GM18507 (cell line): ENCODE data around the gene LIMS3.
A peak's percentile ranks its signal among the peaks of the same experiment; 100 is the strongest.
"Not testable (repeated sequence)": the region's sequence is repeated elsewhere in the genome, so short reads cannot be mapped to it uniquely, and the experiment has no call there.

Experiments used
- DNase-seq: peaks from one replicate; pipeline ENCODE4 v3.0.0; 2011; ENCODE audit warnings: low read depth; ENCODE audit not compliant: insufficient read length; ENCODE audit errors: extremely low spot score
- FAIRE-seq: peaks from 2 replicates; lab custom pipeline; 2011; peaks lifted over from hg19 to GRCh38; lab: Jason Lieb, UNC

The LIMS3 gene

GRCh38 chr2:109898462-109899336, at the start of gene LIMS3:
LIMS3 (plus strand) TSS chr2:109898688; CDS start chr2:109898729, 41 bp downstream.
- not testable (repeated sequence) for DNase-seq, FAIRE-seq

DNA sequence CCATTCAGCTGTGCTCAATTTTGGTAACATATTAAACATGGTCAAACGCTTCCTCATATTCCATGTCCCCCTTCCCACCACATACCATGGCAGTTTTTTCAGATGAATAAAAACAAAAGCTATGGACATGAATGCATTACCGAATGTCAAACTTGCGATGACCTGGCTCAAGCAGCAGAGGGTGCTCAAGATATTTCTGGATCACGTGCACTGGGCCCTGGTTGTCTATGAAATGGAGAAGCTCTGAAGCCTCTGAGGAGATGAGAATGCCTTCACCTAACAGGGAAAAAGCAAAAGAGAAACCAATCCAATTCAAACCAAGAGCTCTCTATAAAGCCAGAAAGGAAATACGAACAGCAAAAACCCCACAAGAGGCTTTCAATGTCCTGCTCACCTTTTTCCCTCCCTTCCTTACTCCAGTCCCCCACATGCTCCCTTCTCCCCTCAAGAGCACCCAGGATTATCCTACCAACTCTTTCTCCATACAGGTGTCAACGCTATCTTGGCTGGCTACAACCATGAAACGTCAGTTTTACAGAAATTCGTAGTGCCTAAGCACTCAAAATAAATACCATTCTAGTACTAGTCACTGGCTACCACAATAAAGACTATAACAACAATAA, 27.2 kb upstream of the LIMS3 start:
- DNase-seq = not testable (repeated sequence)
- FAIRE-seq = peak; percentile 67

GRCh38 chr2:109876625-109877024, 21.9 kb upstream of the LIMS3 start:
- not testable (repeated sequence) for DNase-seq, FAIRE-seq

- not testable (repeated sequence) for FAIRE-seq
These were observed 16.4 kb upstream of the LIMS3 start for GRCh38 chr2:109882112-109882511.

DNA sequence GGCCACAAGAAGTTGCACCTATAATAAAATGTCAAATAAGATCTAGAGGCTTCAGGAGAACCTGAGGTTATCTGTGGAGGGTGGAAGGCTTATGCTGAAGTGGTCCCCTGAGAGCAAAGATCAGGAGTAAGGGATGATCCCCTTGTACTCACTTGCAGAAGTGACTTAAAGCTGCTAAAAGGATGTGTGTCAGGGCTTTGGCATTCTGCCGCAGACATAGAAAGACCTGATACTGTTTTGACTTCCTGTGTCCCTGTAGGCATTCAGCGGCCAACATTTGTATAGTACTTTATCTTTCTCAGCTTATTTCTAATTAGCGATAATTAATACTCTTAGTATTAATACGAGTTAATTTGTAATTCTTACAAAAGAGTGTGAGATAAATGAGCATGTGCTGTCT, 10.1 kb upstream of the LIMS3 start:
- FAIRE-seq, DNase-seq: not testable (repeated sequence)

More at GRCh38 chr2:109882112-109882511, 16.4 kb upstream of the LIMS3 start:
- DNase-seq = not testable (repeated sequence)

DNA sequence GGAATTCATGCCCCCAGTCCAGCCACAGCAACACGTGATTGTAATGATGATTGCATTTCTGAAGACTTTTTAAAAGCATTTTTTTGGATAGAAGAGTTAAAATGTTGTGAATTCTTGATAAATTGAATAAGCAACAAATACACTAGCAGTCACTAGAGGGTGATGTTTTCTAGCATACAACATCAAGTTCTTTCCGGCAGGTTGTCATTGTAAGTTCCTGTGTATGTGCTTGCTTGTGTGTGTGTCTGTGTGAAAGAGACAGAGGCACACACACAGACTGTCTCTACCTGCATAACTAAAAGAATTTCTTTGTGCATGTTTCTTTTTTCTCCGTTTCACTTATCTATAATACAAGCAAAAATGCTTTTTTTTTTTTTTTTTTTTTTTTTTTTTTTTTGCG, 8.6 kb upstream of the LIMS3 start:
- not testable (repeated sequence) for FAIRE-seq, DNase-seq

GRCh38 chr2:109891024-109891423, 7.5 kb upstream of the LIMS3 start:
- FAIRE-seq, DNase-seq: not testable (repeated sequence)

DNA sequence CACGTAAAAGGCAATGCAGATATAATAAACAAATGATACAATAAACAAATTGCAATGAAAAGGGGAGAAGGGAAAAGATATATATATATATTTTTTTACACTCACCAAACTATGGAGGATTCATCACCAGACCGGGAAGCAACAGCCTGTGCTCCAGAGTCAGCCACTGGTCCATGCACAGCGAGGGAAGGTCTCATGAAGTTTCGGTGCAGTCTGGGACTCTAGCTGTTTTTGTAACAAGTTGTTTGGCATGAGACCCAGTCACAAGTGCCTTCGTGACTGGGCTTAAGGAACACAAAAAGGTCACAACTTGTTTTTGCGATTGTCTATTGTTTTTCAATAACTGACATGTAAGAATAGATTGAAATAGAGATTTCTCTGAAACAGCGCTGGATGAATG, 4.8 kb upstream of the LIMS3 start:
- DNase-seq, FAIRE-seq: not testable (repeated sequence)

GRCh38 chr2:109894141-109894540, 4.3 kb upstream of the LIMS3 start:
- not testable (repeated sequence) for FAIRE-seq, DNase-seq

GRCh38 chr2:109895090-109895869, 3.2 kb upstream of the LIMS3 start:
- FAIRE-seq = not testable (repeated sequence)

DNA sequence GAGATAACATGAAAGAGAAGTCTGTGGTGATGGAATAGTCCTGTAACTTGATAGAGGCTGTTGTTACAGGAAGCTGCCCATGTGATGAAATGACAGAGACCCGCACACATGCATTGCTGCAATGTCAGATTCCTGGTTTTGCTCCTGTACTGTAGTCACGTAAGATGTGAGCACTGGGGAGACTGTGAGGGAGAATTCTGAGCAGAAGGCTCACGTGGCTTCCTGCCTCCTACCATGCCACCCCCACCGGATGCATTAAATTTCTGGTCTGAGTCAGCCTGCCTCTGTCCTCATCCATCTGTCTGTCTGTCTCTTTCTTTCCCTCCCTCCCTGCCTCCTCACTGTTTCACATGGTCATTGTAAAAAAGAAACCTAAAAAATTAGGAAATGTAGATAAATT, 2.3 kb upstream of the LIMS3 start:
- FAIRE-seq, DNase-seq: not testable (repeated sequence)

More at GRCh38 chr2:109895090-109895869, 3.2 kb upstream of the LIMS3 start:
- not testable (repeated sequence) for DNase-seq

DNA sequence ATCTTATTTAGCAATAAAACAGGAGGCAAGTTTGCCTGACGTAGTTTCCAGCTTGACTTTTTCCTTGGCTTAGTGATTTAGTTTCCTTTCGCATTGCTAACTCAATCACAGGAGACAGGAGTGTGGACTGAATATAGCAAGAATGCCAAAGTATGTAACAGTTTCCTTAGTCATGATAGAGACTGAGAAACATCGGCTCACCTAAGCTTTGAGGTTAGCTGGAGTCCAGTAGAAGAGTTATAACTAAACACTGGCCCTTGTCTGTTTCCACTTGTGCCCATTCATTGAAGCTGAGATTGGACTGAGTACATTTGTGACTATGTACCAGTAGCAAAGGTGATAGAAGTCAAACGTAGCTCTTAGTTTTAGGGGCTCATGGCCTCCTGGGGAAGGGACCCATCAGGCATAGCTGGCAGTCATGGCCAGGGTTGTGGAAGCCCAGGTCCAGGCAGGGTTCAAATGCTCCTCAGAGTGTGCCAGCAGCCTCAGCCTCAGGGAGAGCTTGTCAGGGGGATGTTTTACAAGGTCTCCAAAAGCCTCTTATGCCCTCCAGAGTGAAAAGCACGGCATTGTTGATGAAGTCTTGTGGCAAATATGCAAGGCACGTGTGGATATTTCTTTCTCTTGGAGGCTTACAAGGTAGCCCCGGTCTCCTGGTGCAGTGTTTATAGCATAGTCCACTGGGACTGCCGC, 573 bp upstream of the LIMS3 start:
- DNase-seq, FAIRE-seq: not testable (repeated sequence)

DNA sequence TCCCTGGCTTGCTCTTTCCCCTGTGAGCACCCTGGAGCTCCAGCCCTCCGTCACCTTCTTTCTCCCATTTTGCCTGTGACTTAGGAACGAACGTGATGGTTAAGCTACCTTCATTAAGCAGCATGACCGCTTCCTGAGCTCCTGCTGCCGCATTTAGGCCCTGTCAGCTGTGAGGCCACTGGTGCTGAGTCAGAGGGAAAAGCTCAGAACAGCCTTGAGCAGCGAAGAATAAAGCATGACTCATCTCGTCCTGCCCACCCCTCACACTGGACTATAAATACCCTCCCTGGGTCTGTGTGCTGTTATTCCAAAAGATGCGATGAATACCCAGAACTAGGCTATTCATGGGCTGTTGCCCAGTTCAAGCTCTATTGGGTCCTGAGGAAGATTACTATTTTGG, 7.3 kb downstream of the LIMS3 start:
- not testable (repeated sequence) for FAIRE-seq

DNA sequence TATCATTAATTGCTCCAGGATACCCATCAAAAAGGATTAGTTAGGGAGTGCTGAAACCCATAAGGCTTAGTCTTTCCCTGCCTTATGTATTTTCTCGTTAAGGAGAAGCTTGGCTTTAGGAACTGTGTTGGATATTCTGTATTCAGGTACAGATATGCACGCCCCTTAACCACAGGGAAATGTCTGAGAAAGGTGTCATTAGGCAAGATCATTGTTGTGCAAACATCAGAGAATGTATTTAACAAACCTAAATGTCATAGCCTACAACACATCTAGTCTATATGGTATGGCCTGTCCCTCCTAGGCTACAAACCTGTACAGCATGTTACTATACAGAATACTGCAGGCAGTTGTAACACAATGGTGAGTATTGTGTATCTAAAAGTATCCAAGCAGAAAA, 10.1 kb downstream of the LIMS3 start:
- DNase-seq, FAIRE-seq: not testable (repeated sequence)

More for the DNA sequence above, 7.3 kb downstream of the LIMS3 start:
- DNase-seq = not testable (repeated sequence)

- not testable (repeated sequence) for FAIRE-seq, DNase-seq
These were observed 12.3 kb downstream of the LIMS3 start for GRCh38 chr2:109910789-109911188.

DNA sequence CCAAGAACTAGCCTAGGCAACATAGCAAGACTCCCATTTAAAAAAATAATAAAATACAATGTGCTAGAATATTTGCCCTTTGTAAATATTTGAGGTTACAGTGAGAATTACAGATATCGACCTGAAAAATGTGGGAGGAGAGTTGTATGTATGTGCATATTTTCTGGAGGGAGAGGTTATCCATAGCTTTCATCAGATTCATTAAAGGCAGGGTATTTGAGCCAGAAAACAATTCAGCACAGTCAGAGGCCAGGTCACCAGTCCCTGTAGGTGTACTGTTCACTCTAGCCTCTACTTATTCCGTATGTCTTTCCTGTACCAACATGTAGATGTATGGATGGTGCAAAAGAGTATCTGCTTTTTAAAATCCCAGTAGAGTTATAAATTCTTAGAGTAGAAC, 15.4 kb downstream of the LIMS3 start:
- not testable (repeated sequence) for DNase-seq, FAIRE-seq

- FAIRE-seq, DNase-seq: not testable (repeated sequence)
These were observed 16.1 kb downstream of the LIMS3 start for GRCh38 chr2:109914552-109914951.

DNA sequence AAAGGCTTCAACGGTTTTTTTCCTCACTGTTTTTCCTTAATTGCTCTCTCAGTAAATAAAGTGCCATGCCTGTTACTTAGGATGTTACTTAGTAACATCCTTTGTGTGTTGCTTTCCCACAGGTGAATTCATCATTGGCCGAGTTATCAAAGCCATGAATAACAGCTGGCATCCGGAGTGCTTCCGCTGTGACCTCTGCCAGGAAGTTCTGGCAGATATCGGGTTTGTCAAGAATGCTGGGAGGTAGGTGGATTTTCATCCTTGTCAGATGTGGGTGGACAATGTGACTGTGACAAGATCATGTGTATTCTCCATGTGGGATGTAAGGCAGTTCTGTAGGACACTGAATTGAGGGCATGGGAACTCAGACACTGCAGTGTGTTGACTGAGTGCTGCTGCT, 17.3 kb downstream of the LIMS3 start:
- FAIRE-seq, DNase-seq: not testable (repeated sequence)

DNA sequence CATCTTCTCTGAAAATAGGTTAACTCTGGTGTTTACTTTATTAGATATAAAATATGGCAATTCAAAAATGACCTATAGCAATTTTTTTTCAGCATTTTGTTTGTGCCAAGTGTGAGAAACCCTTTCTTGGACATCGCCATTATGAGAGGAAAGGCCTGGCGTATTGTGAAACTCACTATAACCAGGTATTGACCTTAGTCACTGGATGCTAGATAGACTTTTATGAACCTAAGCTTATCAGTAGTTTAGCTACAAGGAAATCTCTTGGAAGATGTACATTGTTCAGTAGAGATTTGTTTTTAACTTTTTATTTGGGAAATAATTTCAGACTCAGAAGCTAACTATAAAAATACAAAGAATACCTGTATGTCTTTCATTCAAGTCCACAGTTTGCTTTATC, 21.7 kb downstream of the LIMS3 start:
- FAIRE-seq = not testable (repeated sequence)

More for the DNA sequence above, 21.7 kb downstream of the LIMS3 start:
- DNase-seq = not testable (repeated sequence)
